HEK293 (cell line): Measurements from ENCODE around the gene FNIP1.

Source experiments
- CTCF ChIA-PET: fragments of 350-600 bp; formaldehyde crosslinking; extraction: SDS; loops from one replicate; lab custom pipeline; 2021; ENCODE audit warnings: antibody characterized with exemption; lab: Yijun Ruan, JAX
- POLR2A ChIA-PET: fragments of 300-600 bp; formaldehyde crosslinking; extraction: SDS; loops from one replicate; lab custom pipeline; 2020; ENCODE audit warnings: antibody characterized with exemption, inconsistent platforms; lab: Yijun Ruan, JAX
- H3K27ac ChIP-seq: fragments of 200-500 bp; sonication (Bioruptor generic); 2 replicates; pipeline ENCODE4 v1.5.1; 2014; ENCODE audit warnings: low read depth, low read length, control low read depth, inconsistent platforms; ENCODE audit errors: extremely low read depth
- H3K36me3 ChIP-seq, 2 experiments: fragments of 200-500 bp in 1 of 2; sonication (Bioruptor generic) in 1 of 2; 1 replicate in 1 of 2; 2 replicates in 1 of 2; pipeline ENCODE4 v1.5.1; 2014 to 2017; ENCODE audit warnings: inconsistent platforms in 2 of 2, low read length in 2 of 2; ENCODE audit not compliant: control insufficient read depth in 2 of 2, insufficient read depth in 1 of 2
- H3K4me1 ChIP-seq: fragments of 200-500 bp; sonication (Bioruptor generic); 2 replicates; pipeline ENCODE4 v1.5.1; 2014; ENCODE audit warnings: mild to moderate bottlenecking, low read length, inconsistent platforms; ENCODE audit not compliant: control insufficient read depth, insufficient read depth
- H3K4me3 ChIP-seq: 2 replicates; pipeline ENCODE4 v1.5.1; 2011; ENCODE audit warnings: low read depth, mild to moderate bottlenecking, control low read depth, low read length, moderate library complexity
- H3K9me3 ChIP-seq: fragments of 200-500 bp; sonication (Bioruptor generic); 2 replicates; pipeline ENCODE4 v1.5.1; 2014; ENCODE audit warnings: low read depth, low read length, inconsistent platforms; ENCODE audit not compliant: control insufficient read depth, insufficient read depth
- BCL11A ChIP-seq: fragments of 450-650 bp; formaldehyde crosslinking; IDR thresholded peaks from 2 replicates; pipeline ENCODE4 v1.5.1; 2016; ENCODE audit warnings: low read depth, missing biosample characterization, missing genetic modification characterization
- CTCF ChIP-seq: fragments of 450-650 bp; formaldehyde crosslinking; IDR thresholded peaks from 2 replicates; pipeline ENCODE4 v1.5.1; 2016; ENCODE audit warnings: missing biosample characterization, missing genetic modification characterization
- KLF8 ChIP-seq: fragments of 450-650 bp; formaldehyde crosslinking; IDR thresholded peaks from 2 replicates; pipeline ENCODE4 v1.5.1; 2016; ENCODE audit warnings: missing biosample characterization, missing genetic modification characterization
- PRDM6 ChIP-seq: fragments of 450-650 bp; formaldehyde crosslinking; IDR thresholded peaks from 2 replicates; pipeline ENCODE4 v1.5.1; 2017; ENCODE audit warnings: missing biosample characterization, missing genetic modification characterization
- REST ChIP-seq: fragments of 450-650 bp; formaldehyde crosslinking; IDR thresholded peaks from 2 replicates; pipeline ENCODE4 v1.5.1; 2016; ENCODE audit warnings: missing biosample characterization, missing genetic modification characterization
- ZBTB7A ChIP-seq: fragments of 450-650 bp; formaldehyde crosslinking; IDR thresholded peaks from 2 replicates; pipeline ENCODE4 v1.5.1; 2016; ENCODE audit warnings: low read depth, missing biosample characterization, missing genetic modification characterization
- ZNF155 ChIP-seq: fragments of 450-650 bp; formaldehyde crosslinking; IDR thresholded peaks from 2 replicates; pipeline ENCODE4 v1.5.1; 2016; ENCODE audit warnings: missing biosample characterization, missing genetic modification characterization
- ZNF175 ChIP-seq: fragments of 450-650 bp; formaldehyde crosslinking; IDR thresholded peaks from 2 replicates; pipeline ENCODE4 v1.5.1; 2016; ENCODE audit warnings: missing biosample characterization, missing genetic modification characterization
- ZNF211 ChIP-seq: fragments of 450-650 bp; formaldehyde crosslinking; IDR thresholded peaks from 2 replicates; pipeline ENCODE4 v1.5.1; 2016; ENCODE audit warnings: low read depth, missing biosample characterization, missing genetic modification characterization
- ZNF214 ChIP-seq: fragments of 450-650 bp; formaldehyde crosslinking; IDR thresholded peaks from 2 replicates; pipeline ENCODE4 v1.5.1; 2017; ENCODE audit warnings: missing biosample characterization, mild to moderate bottlenecking, missing genetic modification characterization, borderline replicate concordance
- ZNF266 ChIP-seq: fragments of 450-650 bp; formaldehyde crosslinking; IDR thresholded peaks from 2 replicates; pipeline ENCODE4 v1.5.1; 2016; ENCODE audit warnings: missing biosample characterization, missing genetic modification characterization, low read depth
- ZNF274 ChIP-seq, 2 experiments: fragments of 200-500 bp in 1 of 2; fragments of 450-650 bp in 1 of 2; sonication (Bioruptor generic) in 1 of 2; formaldehyde crosslinking in 1 of 2; IDR thresholded peaks; 2 replicates each; pipeline versions ENCODE4 v1.5.1 to v1.6.1; 2014 to 2016; ENCODE audit warnings: borderline replicate concordance in 1 of 2, inconsistent platforms in 1 of 2, low read length in 1 of 2, missing biosample characterization in 1 of 2, missing genetic modification characterization in 1 of 2
- ZNF280D ChIP-seq: fragments of 450-650 bp; formaldehyde crosslinking; IDR thresholded peaks from 2 replicates; pipeline ENCODE4 v1.5.1; 2016; ENCODE audit warnings: missing biosample characterization, missing genetic modification characterization
- ZNF354C ChIP-seq: fragments of 450-650 bp; formaldehyde crosslinking; IDR thresholded peaks from 2 replicates; pipeline ENCODE4 v1.5.1; 2016; ENCODE audit warnings: missing biosample characterization, missing genetic modification characterization, low read depth, borderline replicate concordance
- ZNF394 ChIP-seq: fragments of 450-650 bp; formaldehyde crosslinking; IDR thresholded peaks from 2 replicates; pipeline ENCODE4 v1.5.1; 2016; ENCODE audit warnings: missing biosample characterization, missing genetic modification characterization, mild to moderate bottlenecking, moderate library complexity, borderline replicate concordance
- ZNF426 ChIP-seq: fragments of 450-650 bp; formaldehyde crosslinking; IDR thresholded peaks from 2 replicates; pipeline ENCODE4 v1.5.1; 2017; ENCODE audit warnings: missing biosample characterization, missing genetic modification characterization, mild to moderate bottlenecking, inconsistent platforms, moderate library complexity
- ZNF433 ChIP-seq: fragments of 450-650 bp; formaldehyde crosslinking; IDR thresholded peaks from 2 replicates; pipeline ENCODE4 v1.5.1; 2016; ENCODE audit warnings: missing biosample characterization, missing genetic modification characterization, low read depth
- ZNF510 ChIP-seq: fragments of 450-650 bp; formaldehyde crosslinking; IDR thresholded peaks from 2 replicates; pipeline ENCODE4 v1.5.1; 2018; ENCODE audit warnings: mild to moderate bottlenecking, missing genetic modification characterization, missing biosample characterization; ENCODE audit not compliant: insufficient replicate concordance
- ZNF549 ChIP-seq: fragments of 450-650 bp; IDR thresholded peaks from 2 replicates; pipeline ENCODE4 v1.5.1; 2018; ENCODE audit warnings: missing biosample characterization, missing genetic modification characterization, mild to moderate bottlenecking, inconsistent platforms, moderate library complexity
- ZNF600 ChIP-seq: fragments of 450-650 bp; formaldehyde crosslinking; IDR thresholded peaks from 2 replicates; pipeline ENCODE4 v1.5.1; 2016; ENCODE audit warnings: missing biosample characterization, missing genetic modification characterization
- ZNF623 ChIP-seq: fragments of 450-650 bp; formaldehyde crosslinking; IDR thresholded peaks from 2 replicates; pipeline ENCODE4 v1.5.1; 2016; ENCODE audit warnings: missing biosample characterization, missing genetic modification characterization
- ZNF843 ChIP-seq: fragments of 450-650 bp; formaldehyde crosslinking; IDR thresholded peaks from 2 replicates; pipeline ENCODE4 v1.5.1; 2016; ENCODE audit warnings: missing biosample characterization, missing genetic modification characterization

FNIP1 gene

GRCh38 chr5:131694926-131695325, 101.9 kb downstream of the FNIP1 start (continued):
- peak; percentile 73 for TF ChIP-seq ZNF426 (tag by site-specific recombination)
- no peak for TF ChIP-seq ZNF211
- no peak for TF ChIP-seq ZNF354C
- peak; percentile 60 for TF ChIP-seq ZNF623 (tag by site-specific recombination)
- peak; percentile 22; the same call in 1 of the 2 replicates for TF ChIP-seq ZNF433 (tag by site-specific recombination)

GRCh38 chr5:131693894-131694293, 102.9 kb downstream of the FNIP1 start:
- Histone ChIP-seq H3K36me3 (peaks cover 19 to 36% of the 10 kb centered on the region in 2 experiments), H3K9me3 (no peaks in the 10 kb centered on the region), H3K4me3 (no peak overlapping the region), H3K4me1 (no peaks in the 10 kb centered on the region), H3K27ac (no peak overlapping the region)
- TF ChIP-seq ZBTB7A (tag by site-specific recombination) (no peak), ZNF510 (tag by site-specific recombination) (no peak), ZNF175 (tag by site-specific recombination) (no peak), ZNF600 (tag by site-specific recombination) (no peak), ZNF549 (no peak), BCL11A (tag by site-specific recombination) (no peak), ZNF214 (tag by site-specific recombination) (no peak), ZNF274 (IDR thresholded peaks at IDR 0.05; ENCODE audit: low read length) (no peak), ZNF274 (tag by site-specific recombination; IDR thresholded peaks at IDR 0.05; ENCODE audit: borderline replicate concordance) (no peak), PRDM6 (tag by site-specific recombination) (no peak), KLF8 (tag by site-specific recombination) (no peak), REST (no peak)
- ChIA-PET POLR2A (no interaction called here), CTCF (no interaction called here)

GRCh38 chr5:131685516-131686171, 111.2 kb downstream of the FNIP1 start:
- Histone ChIP-seq H3K9me3 (no peaks in the 10 kb centered on the region), H3K4me3 (no peak overlapping the region), H3K27ac (no peak overlapping the region), H3K36me3 (peaks cover 8 to 11% of the 10 kb centered on the region in 2 experiments), H3K4me1 (no peaks in the 10 kb centered on the region)
- POLR2A ChIA-PET, result no interaction called here
- CTCF ChIA-PET, result interaction anchor here (1.1 kb wide), 1 partner anchor 23 kb away, joined by 5 read pairs; no protein-coding TSS in a partner anchor
- TF ChIP-seq ZNF843 (no peak), ZNF155 (no peak), ZNF266 (tag by site-specific recombination) (no peak), ZNF280D (tag by site-specific recombination) (no peak), CTCF (tag by site-specific recombination) (no peak), ZNF394 (tag by site-specific recombination) (no peak)
